Loucy (cell line): Measurements from ENCODE around the gene DOK6.

Source experiments
- H2AFZ ChIP-seq: fragments of 200-600 bp; sonication (generic); 2 replicates; pipeline ENCODE4 v1.6.0; 2016; ENCODE audit warnings: antibody characterized with exemption, mild to moderate bottlenecking, low read length, moderate library complexity
- H3F3A ChIP-seq: fragments of 200-600 bp; 2 replicates; pipeline ENCODE4 v1.6.0; 2016; ENCODE audit warnings: antibody characterized with exemption, low read depth, mild to moderate bottlenecking
- H3K27me3 ChIP-seq: fragments of 200-600 bp; sonication (generic); 2 replicates; pipeline ENCODE4 v1.6.1; 2014; ENCODE audit warnings: low read length, mild to moderate bottlenecking; ENCODE audit not compliant: insufficient read depth, poor library complexity, severe bottlenecking
- H3K36me3 ChIP-seq: fragments of 200-600 bp; sonication (generic); 2 replicates; pipeline ENCODE4 v1.6.1; 2016; ENCODE audit warnings: low read length; ENCODE audit not compliant: insufficient read depth
- H3K4me1 ChIP-seq: fragments of 200-600 bp; sonication (generic); 2 replicates; pipeline ENCODE4 v1.5.1; 2014; ENCODE audit warnings: low read length, mild to moderate bottlenecking; ENCODE audit not compliant: insufficient read depth, poor library complexity, severe bottlenecking
- H3K4me2 ChIP-seq: fragments of 200-600 bp; sonication (generic); 2 replicates; pipeline ENCODE4 v1.6.0; 2014; ENCODE audit warnings: antibody characterized with exemption, low read length, low read depth, mild to moderate bottlenecking; ENCODE audit not compliant: poor library complexity, severe bottlenecking
- H3K4me3 ChIP-seq: fragments of 200-600 bp; sonication (generic); 2 replicates; pipeline ENCODE4 v1.5.1; 2014; ENCODE audit warnings: low read length, mild to moderate bottlenecking, mixed read lengths; ENCODE audit not compliant: poor library complexity, severe bottlenecking
- H3K79me2 ChIP-seq: fragments of 200-600 bp; sonication (generic); 2 replicates; pipeline ENCODE4 v1.6.1; 2014; ENCODE audit warnings: low read length; ENCODE audit not compliant: insufficient read depth
- H3K9ac ChIP-seq: fragments of 200-600 bp; sonication (generic); 2 replicates; pipeline ENCODE4 v1.6.0; 2014; ENCODE audit warnings: mild to moderate bottlenecking, low read depth, low read length, moderate library complexity; ENCODE audit not compliant: poor library complexity, severe bottlenecking
- H3K9me2 ChIP-seq: fragments of 200-600 bp; sonication (generic); replicated peaks from 2 replicates; pipeline ENCODE4 v1.6.1; 2016; ENCODE audit warnings: low read depth, low read length, mixed read lengths
- H3K9me3 ChIP-seq: fragments of 200-600 bp; sonication (generic); 2 replicates; pipeline ENCODE4 v1.6.1; 2014; ENCODE audit warnings: mild to moderate bottlenecking, antibody characterized with exemption, low read length, low read depth; ENCODE audit not compliant: insufficient read depth
- H4K20me1 ChIP-seq: fragments of 200-600 bp; sonication (generic); 2 replicates; pipeline ENCODE4 v1.6.0; 2014; ENCODE audit warnings: antibody characterized with exemption, low read length, mild to moderate bottlenecking; ENCODE audit not compliant: insufficient read depth, poor library complexity, severe bottlenecking
- EZH2phosphoT487 ChIP-seq: fragments of 200-600 bp; IDR thresholded peaks from 2 replicates; pipeline ENCODE4 v1.6.1; 2018; ENCODE audit warnings: antibody characterized with exemption, mild to moderate bottlenecking, moderate library complexity, borderline replicate concordance
- TF ChIP-seq, protein P1 (sequence below): fragments of 200-600 bp; sonication (generic); conservative IDR thresholded peaks from 2 replicates; pipeline ENCODE4 v1.5.1; 2014; ENCODE audit warnings: mild to moderate bottlenecking, antibody characterized with exemption, low read length

DOK6 gene

DNA sequence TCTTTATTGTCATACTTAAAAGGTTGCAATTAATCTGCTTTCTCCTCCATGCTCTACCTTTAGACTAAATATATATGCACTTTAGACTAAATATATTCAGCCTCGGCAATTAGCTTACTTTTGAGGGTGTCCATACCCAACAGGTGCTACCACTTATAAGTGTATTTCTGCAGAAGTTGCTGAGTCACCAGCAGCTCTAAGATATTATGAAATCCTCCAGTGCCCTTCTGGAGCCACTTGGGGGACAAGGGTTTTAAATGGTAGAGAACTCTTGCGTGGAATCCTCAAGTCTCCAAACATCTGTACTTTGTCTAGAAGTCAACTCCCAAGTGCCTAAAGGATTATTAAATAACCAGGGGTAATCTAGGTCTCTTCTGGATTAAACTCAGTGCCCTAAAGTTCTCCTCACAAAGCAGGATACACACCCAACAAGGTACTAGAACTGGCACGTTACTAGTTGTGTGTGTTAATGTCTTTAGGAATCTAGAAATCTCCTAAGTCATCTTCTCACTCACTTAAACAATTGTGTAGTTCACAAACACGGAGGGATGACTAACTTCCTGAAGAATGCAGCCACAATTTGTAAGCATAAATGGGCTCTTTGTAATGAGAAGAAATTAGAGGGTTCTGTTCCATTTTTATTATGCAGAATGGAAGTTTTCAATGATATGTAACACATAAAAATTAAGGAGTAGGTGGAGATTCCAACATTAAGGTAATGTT lies 387.3 kb downstream of the DOK6 start:
- Histone ChIP-seq H3K4me3 (no peak overlapping the region), H2AFZ (no peak overlapping the region), H4K20me1 (no peaks in the 10 kb centered on the region), H3K4me2 (no peak overlapping the region), H3K36me3 (no peaks in the 10 kb centered on the region), H3F3A (no peaks in the 10 kb centered on the region), H3K9me3 (no peaks in the 10 kb centered on the region), H3K27me3 (no peaks in the 10 kb centered on the region), H3K4me1 (no peaks in the 10 kb centered on the region), H3K9ac (no peak overlapping the region), H3K79me2 (no peaks in the 10 kb centered on the region), H3K9me2 (no peaks in the 10 kb centered on the region)
- no peak for TF ChIP-seq EZH2phosphoT487
- TF ChIP-seq, protein P1, sequence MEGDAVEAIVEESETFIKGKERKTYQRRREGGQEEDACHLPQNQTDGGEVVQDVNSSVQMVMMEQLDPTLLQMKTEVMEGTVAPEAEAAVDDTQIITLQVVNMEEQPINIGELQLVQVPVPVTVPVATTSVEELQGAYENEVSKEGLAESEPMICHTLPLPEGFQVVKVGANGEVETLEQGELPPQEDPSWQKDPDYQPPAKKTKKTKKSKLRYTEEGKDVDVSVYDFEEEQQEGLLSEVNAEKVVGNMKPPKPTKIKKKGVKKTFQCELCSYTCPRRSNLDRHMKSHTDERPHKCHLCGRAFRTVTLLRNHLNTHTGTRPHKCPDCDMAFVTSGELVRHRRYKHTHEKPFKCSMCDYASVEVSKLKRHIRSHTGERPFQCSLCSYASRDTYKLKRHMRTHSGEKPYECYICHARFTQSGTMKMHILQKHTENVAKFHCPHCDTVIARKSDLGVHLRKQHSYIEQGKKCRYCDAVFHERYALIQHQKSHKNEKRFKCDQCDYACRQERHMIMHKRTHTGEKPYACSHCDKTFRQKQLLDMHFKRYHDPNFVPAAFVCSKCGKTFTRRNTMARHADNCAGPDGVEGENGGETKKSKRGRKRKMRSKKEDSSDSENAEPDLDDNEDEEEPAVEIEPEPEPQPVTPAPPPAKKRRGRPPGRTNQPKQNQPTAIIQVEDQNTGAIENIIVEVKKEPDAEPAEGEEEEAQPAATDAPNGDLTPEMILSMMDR: no peak

DNA sequence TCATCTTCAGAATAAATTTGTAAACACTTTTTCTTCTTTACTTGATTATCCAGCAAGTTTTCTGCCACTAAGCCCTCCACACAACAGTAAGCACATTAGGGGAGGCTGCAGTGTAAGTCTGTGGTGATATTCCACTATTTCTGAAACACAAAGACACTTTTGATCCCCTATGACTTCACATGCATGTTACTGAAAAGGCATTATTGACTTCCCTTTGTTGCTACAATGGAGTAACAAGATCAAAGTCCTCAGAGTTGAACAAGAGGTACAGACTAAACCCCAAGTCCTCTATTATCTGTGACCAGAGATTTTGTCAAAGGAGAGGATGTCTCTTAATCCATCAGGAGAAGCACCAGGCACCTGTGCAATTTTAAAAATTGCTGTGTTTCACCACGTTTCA lies 389.1 kb downstream of the DOK6 start:
- no peaks in the 10 kb centered on the region for H3K4me1 ChIP-seq
- H3K4me3 ChIP-seq: no peak overlapping the region
- no peak for TF ChIP-seq EZH2phosphoT487
- TF ChIP-seq, protein P1: no peak
- no peaks in the 10 kb centered on the region for H3K79me2 ChIP-seq
- H3K9me3 ChIP-seq: no peaks in the 10 kb centered on the region
- no peak overlapping the region for H3K9ac ChIP-seq
- H3K27me3 ChIP-seq: no peaks in the 10 kb centered on the region
- no peaks in the 10 kb centered on the region for H3F3A ChIP-seq
- H4K20me1 ChIP-seq: no peaks in the 10 kb centered on the region
- H3K4me2 ChIP-seq: no peak overlapping the region
- H3K9me2 ChIP-seq: no peaks in the 10 kb centered on the region
- no peaks in the 10 kb centered on the region for H3K36me3 ChIP-seq
- H2AFZ ChIP-seq: no peak overlapping the region

DNA sequence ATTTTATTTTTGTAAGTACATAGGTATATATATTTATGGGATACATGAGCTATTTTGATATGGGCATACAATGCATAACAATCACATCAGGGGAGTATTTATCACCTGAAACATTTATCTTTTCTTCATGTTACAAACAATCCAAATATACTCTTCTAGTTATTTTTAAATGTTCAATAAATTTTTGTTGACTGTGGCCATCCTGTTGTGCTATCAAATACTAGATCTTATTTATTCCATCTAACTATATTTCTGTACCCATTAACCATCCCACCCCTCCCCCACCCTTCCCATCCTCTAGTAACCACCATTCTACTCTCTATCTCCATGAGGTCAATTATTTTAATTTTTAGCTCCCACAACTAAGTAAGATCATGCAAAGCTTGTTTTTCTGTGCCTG lies 390.0 kb downstream of the DOK6 start:
- Histone ChIP-seq H3K4me3 (no peak overlapping the region), H3K27me3 (no peaks in the 10 kb centered on the region), H4K20me1 (no peaks in the 10 kb centered on the region), H3K4me1 (no peaks in the 10 kb centered on the region), H3K79me2 (no peaks in the 10 kb centered on the region), H3K4me2 (no peak overlapping the region), H3K36me3 (no peaks in the 10 kb centered on the region), H3K9ac (no peak overlapping the region), H3F3A (no peaks in the 10 kb centered on the region), H3K9me3 (no peaks in the 10 kb centered on the region), H2AFZ (no peak overlapping the region), H3K9me2 (no peaks in the 10 kb centered on the region)
- TF ChIP-seq, protein P1: no peak
- no peak for TF ChIP-seq EZH2phosphoT487
